CD4-positive, alpha-beta T cell treated with Interleukin-6 at 100 ng/mL for 8 hours (primary cell): Measurements from ENCODE around the gene HOXA3.

ENCODE experiments used
- DNase-seq: peaks from one replicate; pipeline ENCODE4 v3.0.0-alpha.2; 2020; ENCODE audit warnings: mixed read lengths, low spot score

The HOXA3 gene

GRCh38 chr7:27091105-27091504 is 61.3 kb downstream of the HOXA3 start:
- DNase-seq: no peak

GRCh38 chr7:27088002-27088922 is 64.1 kb downstream of the HOXA3 start:
- no peak for DNase-seq

- DNase-seq: no peak
These were observed 68.7 kb downstream of the HOXA3 start for GRCh38 chr7:27083646-27084045.

GRCh38 chr7:27082171-27082570 is 70.2 kb downstream of the HOXA3 start:
- DNase-seq: no peak

- DNase-seq: no peak
These were observed 71.4 kb downstream of the HOXA3 start for GRCh38 chr7:27080844-27081436.

GRCh38 chr7:27079234-27079975 is 73.0 kb downstream of the HOXA3 start:
- DNase-seq: no peak

- no peak for DNase-seq
These were observed 73.7 kb downstream of the HOXA3 start for GRCh38 chr7:27078616-27079233.

- no peak for DNase-seq
These were observed 79.3 kb downstream of the HOXA3 start for GRCh38 chr7:27073076-27073475.

- no peak for DNase-seq
These were observed 80.6 kb downstream of the HOXA3 start for GRCh38 chr7:27071622-27072390.

- DNase-seq: no peak
These were observed 84.1 kb downstream of the HOXA3 start for GRCh38 chr7:27068259-27068658.

GRCh38 chr7:27066148-27066547 is 86.2 kb downstream of the HOXA3 start:
- no peak for DNase-seq

GRCh38 chr7:27065709-27066108 is 86.7 kb downstream of the HOXA3 start:
- no peak for DNase-seq

GRCh38 chr7:27064661-27065060 is 87.7 kb downstream of the HOXA3 start:
- DNase-seq: no peak

- DNase-seq: no peak
These were observed 88.2 kb downstream of the HOXA3 start for GRCh38 chr7:27064159-27064558.

GRCh38 chr7:27062946-27063345 is 89.4 kb downstream of the HOXA3 start:
- DNase-seq: no peak
